ENCODE results near the gene OLIG3.

OLIG3 gene

GRCh38 chr6:137490006-137490905 lies 3.9 kb downstream of the OLIG3 start:
- H3K27me3 ChIP-seq (ENCODE audit: insufficient read depth, poor library complexity, severe bottlenecking), result peaks cover 100% of the 10 kb centered on the region
- no peak overlapping the region for H3K4me3 ChIP-seq (ENCODE audit: severe bottlenecking)
- H3K4me1 ChIP-seq (ENCODE audit: insufficient read depth, poor library complexity, severe bottlenecking), result no peaks in the 10 kb centered on the region
- no peaks in the 10 kb centered on the region for H3K9me3 ChIP-seq (ENCODE audit: severe bottlenecking)
- DNase-seq (ENCODE audit: low spot score) (no peak), ATAC-seq (ENCODE audit: low read depth) (no peak)
- H3K36me3 ChIP-seq (ENCODE audit: low read depth), result no peaks in the 10 kb centered on the region
- no peak for TF ChIP-seq CTCF (IDR thresholded peaks at IDR 0.05; ENCODE audit: poor library complexity, severe bottlenecking)
- no peak overlapping the region for H3K27ac ChIP-seq (ENCODE audit: poor library complexity, severe bottlenecking)

- H3K4me3 ChIP-seq (ENCODE audit: severe bottlenecking), result no peak overlapping the region
- peaks cover 96% of the 10 kb centered on the region for H3K27me3 ChIP-seq (ENCODE audit: insufficient read depth, poor library complexity, severe bottlenecking)
- no peaks in the 10 kb centered on the region for H3K36me3 ChIP-seq (ENCODE audit: low read depth)
- H3K4me1 ChIP-seq (ENCODE audit: insufficient read depth, poor library complexity, severe bottlenecking), result no peaks in the 10 kb centered on the region
- no peak for TF ChIP-seq CTCF (IDR thresholded peaks at IDR 0.05; ENCODE audit: poor library complexity, severe bottlenecking)
- no peak overlapping the region for H3K27ac ChIP-seq (ENCODE audit: poor library complexity, severe bottlenecking)
- DNase-seq (ENCODE audit: low spot score), result no peak
- H3K9me3 ChIP-seq (ENCODE audit: severe bottlenecking), result no peaks in the 10 kb centered on the region
- ATAC-seq (ENCODE audit: low read depth), result no peak
These were observed 4.9 kb downstream of the OLIG3 start for GRCh38 chr6:137489046-137490005.

- peaks cover 96% of the 10 kb centered on the region for H3K27me3 ChIP-seq (ENCODE audit: insufficient read depth, poor library complexity, severe bottlenecking)
- no peaks in the 10 kb centered on the region for H3K4me1 ChIP-seq (ENCODE audit: insufficient read depth, poor library complexity, severe bottlenecking)
- DNase-seq (ENCODE audit: low spot score), result no peak
- no peaks in the 10 kb centered on the region for H3K9me3 ChIP-seq (ENCODE audit: severe bottlenecking)
- H3K4me3 ChIP-seq (ENCODE audit: severe bottlenecking), result no peak overlapping the region
- no peak for TF ChIP-seq CTCF (IDR thresholded peaks at IDR 0.05; ENCODE audit: poor library complexity, severe bottlenecking)
- no peaks in the 10 kb centered on the region for H3K36me3 ChIP-seq (ENCODE audit: low read depth)
- no peak overlapping the region for H3K27ac ChIP-seq (ENCODE audit: poor library complexity, severe bottlenecking)
- no peak for ATAC-seq (ENCODE audit: low read depth)
These were observed 5.8 kb downstream of the OLIG3 start for GRCh38 chr6:137488150-137489045.

- H3K27me3 ChIP-seq (ENCODE audit: insufficient read depth, poor library complexity, severe bottlenecking), result peaks cover 95% of the 10 kb centered on the region
- DNase-seq (ENCODE audit: low spot score) (no peak), ATAC-seq (ENCODE audit: low read depth) (no peak)
These were observed 6.4 kb downstream of the OLIG3 start for GRCh38 chr6:137487869-137488149.

More at GRCh38 chr6:137487869-137488149, 6.4 kb downstream of the OLIG3 start:
- no peaks in the 10 kb centered on the region for H3K36me3 ChIP-seq (ENCODE audit: low read depth)
- H3K9me3 ChIP-seq (ENCODE audit: severe bottlenecking), result no peaks in the 10 kb centered on the region
- no peak overlapping the region for H3K4me3 ChIP-seq (ENCODE audit: severe bottlenecking)
- no peaks in the 10 kb centered on the region for H3K4me1 ChIP-seq (ENCODE audit: insufficient read depth, poor library complexity, severe bottlenecking)
- TF ChIP-seq CTCF (IDR thresholded peaks at IDR 0.05; ENCODE audit: poor library complexity, severe bottlenecking), result no peak
- H3K27ac ChIP-seq (ENCODE audit: poor library complexity, severe bottlenecking), result no peak overlapping the region
